Stimulated activated CD8-positive, alpha-beta memory T cell treated with anti-CD3 and anti-CD28 coated beads, Interleukin-12 subunit alpha, Interleukin-12 subunit beta, amount 100 ng/mL, for 4 hours (primary cell): Measurements from ENCODE around the gene CDKN2C.
"Not testable (repeated sequence)": the region's sequence is repeated elsewhere in the genome, so short reads cannot be mapped to it uniquely, and the experiment has no call there.

Experiments
- DNase-seq: peaks from one replicate; pipeline ENCODE4 v3.0.0-alpha.2; 2020; ENCODE audit warnings: low read depth

CDKN2C gene

GRCh38 chr1:50969611-50970508 is at the start of gene CDKN2C:
TSS of gene CDKN2C (plus strand) at chr1:50970245. CDS start at chr1:50970369, 124 bp downstream.
- DNase-seq = peak; percentile 25

- DNase-seq = no peak
Measured at GRCh38 chr1:50920409-50920808, 49.6 kb upstream of the CDKN2C start.

- no peak for DNase-seq
Measured at GRCh38 chr1:50921029-50921428, 49.0 kb upstream of the CDKN2C start.

- no peak for DNase-seq
Measured at GRCh38 chr1:50923564-50923963, 46.5 kb upstream of the CDKN2C start.

- no peak for DNase-seq
Measured at GRCh38 chr1:50929376-50929958, 40.6 kb upstream of the CDKN2C start.

GRCh38 chr1:50930193-50930592 is 39.9 kb upstream of the CDKN2C start:
- DNase-seq = no peak

GRCh38 chr1:50930965-50931737 is 38.9 kb upstream of the CDKN2C start:
- no peak for DNase-seq

- not testable (repeated sequence) for DNase-seq
Measured at GRCh38 chr1:50932043-50932442, 38.0 kb upstream of the CDKN2C start.

GRCh38 chr1:50933770-50934169 is 36.3 kb upstream of the CDKN2C start:
- not testable (repeated sequence) for DNase-seq

GRCh38 chr1:50934838-50935237 is 35.2 kb upstream of the CDKN2C start:
- no peak for DNase-seq

GRCh38 chr1:50935276-50935675 is 34.8 kb upstream of the CDKN2C start:
- not testable (repeated sequence) for DNase-seq

- no peak for DNase-seq
Measured at GRCh38 chr1:50936321-50936720, 33.7 kb upstream of the CDKN2C start.

GRCh38 chr1:50940291-50940690 is 29.8 kb upstream of the CDKN2C start:
- DNase-seq = no peak

GRCh38 chr1:50942334-50942733 is 27.7 kb upstream of the CDKN2C start:
- DNase-seq = no peak

GRCh38 chr1:50949286-50949982 is 20.6 kb upstream of the CDKN2C start:
- no peak for DNase-seq

GRCh38 chr1:50950396-50950795 is 19.6 kb upstream of the CDKN2C start:
- no peak for DNase-seq

GRCh38 chr1:50952566-50952965 is 17.5 kb upstream of the CDKN2C start:
- not testable (repeated sequence) for DNase-seq

- DNase-seq = no peak
Measured at GRCh38 chr1:50955116-50955515, 14.9 kb upstream of the CDKN2C start.

- DNase-seq = no peak
Measured at GRCh38 chr1:50959303-50959912, 10.6 kb upstream of the CDKN2C start.

GRCh38 chr1:50959913-50960844 is 9.9 kb upstream of the CDKN2C start, which contains the start of gene FAF1:
TSS of gene FAF1 (minus strand) at chr1:50960267. CDS start at chr1:50959811, 456 bp downstream.
- peak; percentile 97 for DNase-seq
